Central memory CD4-positive, alpha-beta T cell (primary cell): Measurements from ENCODE around the gene ATF3.

Experiments
- DNase-seq: peaks from one replicate; pipeline ENCODE4 v3.0.0; 2022
- total RNA-seq, 3 experiments: gene quantifications; one replicate each; lab custom pipeline; 2026; lab: John Stamatoyannopoulos, UW

ATF3 gene, protein sequence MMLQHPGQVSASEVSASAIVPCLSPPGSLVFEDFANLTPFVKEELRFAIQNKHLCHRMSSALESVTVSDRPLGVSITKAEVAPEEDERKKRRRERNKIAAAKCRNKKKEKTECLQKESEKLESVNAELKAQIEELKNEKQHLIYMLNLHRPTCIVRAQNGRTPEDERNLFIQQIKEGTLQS
- total RNA-seq = 2.9 to 33.9 (median 27.6) reads per million in 3 experiments

DNA sequence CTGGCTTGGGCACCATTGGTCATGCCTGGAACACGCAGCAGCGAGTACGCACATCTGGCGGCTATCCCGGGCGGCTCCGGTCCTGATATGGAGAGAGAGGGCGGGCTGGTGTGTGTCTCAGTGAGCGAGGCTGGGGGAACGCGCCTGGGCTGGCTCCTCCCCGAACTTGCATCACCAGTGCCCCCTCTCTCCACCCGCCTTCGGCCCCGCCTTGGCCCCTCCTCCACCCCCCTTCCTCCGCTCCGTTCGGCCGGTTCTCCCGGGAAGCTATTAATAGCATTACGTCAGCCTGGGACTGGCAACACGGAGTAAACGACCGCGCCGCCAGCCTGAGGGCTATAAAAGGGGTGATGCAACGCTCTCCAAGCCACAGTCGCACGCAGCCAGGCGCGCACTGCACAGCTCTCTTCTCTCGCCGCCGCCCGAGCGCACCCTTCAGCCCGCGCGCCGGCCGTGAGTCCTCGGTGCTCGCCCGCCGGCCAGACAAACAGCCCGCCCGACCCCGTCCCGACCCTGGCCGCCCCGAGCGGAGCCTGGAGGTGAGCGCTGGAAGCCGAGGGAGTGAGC is at the start of gene ATF3:
ATF3 (plus strand) TSS at position 370 of the 567 bp plus-strand sequence. CDS start 6,261 bp downstream, outside the sequence.
- peak; percentile 56 for DNase-seq

GRCh38 chr1:212559929-212560328 is 48.6 kb upstream of the ATF3 start:
- no peak for DNase-seq

GRCh38 chr1:212560933-212561460 is 47.6 kb upstream of the ATF3 start:
- DNase-seq = no peak

GRCh38 chr1:212561501-212561931 is 47.0 kb upstream of the ATF3 start:
- no peak for DNase-seq

GRCh38 chr1:212562771-212563170 is 45.8 kb upstream of the ATF3 start:
- DNase-seq = no peak

DNA sequence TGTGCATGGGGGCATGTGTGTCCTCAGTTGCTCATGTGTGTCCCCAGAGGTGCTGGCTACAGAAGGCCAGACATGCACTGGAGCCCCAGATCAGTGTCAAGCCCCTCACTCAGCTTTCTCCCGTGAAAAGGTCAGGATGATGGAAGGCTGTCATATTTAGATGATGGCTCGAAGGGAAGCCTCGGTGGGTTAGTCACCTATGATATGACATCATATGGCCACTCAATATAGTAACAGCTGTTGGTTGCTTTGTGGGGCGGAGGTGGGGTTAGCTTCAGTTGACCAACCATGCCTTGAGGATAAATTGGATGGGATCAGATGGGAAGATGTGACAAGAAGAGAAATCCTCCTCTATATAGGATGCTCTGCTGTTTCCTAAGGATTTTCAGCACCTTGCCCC is 43.5 kb upstream of the ATF3 start:
- DNase-seq = no peak

GRCh38 chr1:212565571-212566305 is 42.8 kb upstream of the ATF3 start:
- DNase-seq = no peak

- peak; percentile 38 for DNase-seq
Measured at GRCh38 chr1:212566522-212567479, 41.8 kb upstream of the ATF3 start.

DNA sequence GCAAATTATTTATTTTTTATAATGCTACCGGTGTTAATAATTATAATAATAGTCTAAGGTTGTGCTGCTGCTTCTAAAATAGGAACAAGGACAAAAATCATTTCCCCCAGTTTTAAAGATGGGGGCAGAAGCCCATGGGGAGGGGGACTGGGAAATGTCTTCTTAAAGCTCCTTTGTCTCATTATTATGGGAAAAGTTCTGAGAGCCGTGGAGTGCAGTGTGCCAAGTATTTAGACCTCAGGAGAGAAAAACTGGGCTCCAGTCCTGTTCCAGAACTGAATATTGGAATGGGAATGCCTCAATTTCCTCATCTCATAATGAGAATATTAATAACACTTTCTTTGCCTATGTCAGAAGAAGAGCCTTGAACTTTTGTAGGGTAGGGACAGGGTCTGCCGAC is 40.9 kb upstream of the ATF3 start:
- DNase-seq = no peak

GRCh38 chr1:212568978-212569537 is 39.5 kb upstream of the ATF3 start:
- DNase-seq = no peak

- no peak for DNase-seq
Measured at GRCh38 chr1:212574732-212575131, 33.8 kb upstream of the ATF3 start.

DNA sequence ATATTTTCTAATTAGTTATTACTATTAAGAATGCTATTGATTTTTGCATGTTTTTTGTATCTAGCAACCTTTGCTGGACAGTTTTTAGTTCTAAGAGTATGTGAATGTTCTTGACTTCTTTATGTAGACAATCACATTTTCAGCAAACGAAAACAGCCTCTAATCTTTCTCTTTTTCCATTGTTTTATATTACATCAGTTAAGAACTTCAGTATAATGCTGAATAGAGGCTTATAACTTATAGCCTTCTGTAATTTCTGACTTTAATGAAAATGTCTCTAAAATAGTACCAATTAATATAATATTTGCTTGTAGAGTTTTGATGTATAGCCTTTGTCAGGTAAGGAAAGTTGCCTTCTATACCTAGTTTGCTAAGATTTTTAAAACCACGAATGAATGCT is 33.2 kb upstream of the ATF3 start:
- no peak for DNase-seq

- no peak for DNase-seq
Measured at GRCh38 chr1:212578041-212578440, 30.5 kb upstream of the ATF3 start.

DNA sequence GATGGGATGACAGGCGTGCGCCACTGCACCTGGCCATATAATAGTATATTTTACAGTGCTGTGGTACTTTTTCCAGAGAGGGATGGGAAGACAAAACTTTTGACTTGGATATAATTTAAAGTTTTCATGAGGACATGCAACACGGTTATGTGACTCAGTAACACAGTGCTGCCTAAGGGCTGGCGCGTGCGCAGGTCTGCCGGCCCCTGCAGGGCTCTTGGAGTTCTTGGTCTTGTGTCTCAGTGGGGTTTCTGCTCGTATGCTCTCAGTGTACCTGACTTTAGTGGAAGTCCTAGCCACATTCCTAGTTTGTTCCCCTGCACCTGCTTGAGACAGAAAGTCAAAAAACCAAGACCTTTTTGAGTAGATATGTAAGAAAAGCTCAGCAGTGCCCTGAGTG is 27.5 kb upstream of the ATF3 start:
- no peak for DNase-seq

GRCh38 chr1:212582291-212582690 is 26.3 kb upstream of the ATF3 start:
- DNase-seq = no peak

- DNase-seq = no peak
Measured at GRCh38 chr1:212582808-212583615, 25.5 kb upstream of the ATF3 start.

- DNase-seq = no peak
Measured at GRCh38 chr1:212583643-212584042, 24.9 kb upstream of the ATF3 start.

DNA sequence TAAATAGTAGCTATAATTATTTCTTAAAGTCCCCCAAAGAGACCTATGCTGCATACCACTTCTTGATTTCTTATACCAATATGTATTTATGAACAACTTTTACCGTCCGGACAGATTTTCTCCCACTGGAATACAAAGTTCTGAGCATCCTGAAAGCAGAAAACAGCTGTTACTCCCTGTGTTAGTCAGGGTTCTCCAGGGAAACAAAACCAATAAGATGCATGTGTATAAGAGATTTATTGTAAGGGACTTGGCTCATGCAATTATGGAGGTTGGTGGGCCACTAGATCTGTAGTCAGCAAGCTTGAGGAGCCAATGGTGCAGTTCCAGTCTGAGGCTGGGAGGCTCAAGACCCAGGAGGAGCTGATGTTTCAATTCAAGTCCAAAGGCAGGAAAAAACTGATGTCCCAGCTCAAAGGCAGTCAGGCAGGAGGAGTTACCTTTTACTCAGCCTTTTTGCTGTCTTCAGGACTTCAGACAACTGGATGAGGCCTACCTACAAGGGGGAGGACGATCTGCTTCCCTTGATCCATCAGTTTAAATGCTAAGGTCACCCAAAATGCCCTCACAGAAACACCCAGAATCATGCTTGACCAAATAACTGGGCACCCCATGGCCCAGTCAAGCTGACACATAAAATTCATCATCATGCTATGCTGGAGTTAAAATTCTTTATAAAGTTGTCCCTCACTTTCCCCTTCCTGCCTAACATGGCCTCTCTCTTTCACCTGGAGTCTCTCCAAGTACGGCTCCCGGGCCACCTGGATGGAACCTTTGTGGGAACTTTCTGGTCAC is 24.3 kb upstream of the ATF3 start:
- DNase-seq = no peak

DNA sequence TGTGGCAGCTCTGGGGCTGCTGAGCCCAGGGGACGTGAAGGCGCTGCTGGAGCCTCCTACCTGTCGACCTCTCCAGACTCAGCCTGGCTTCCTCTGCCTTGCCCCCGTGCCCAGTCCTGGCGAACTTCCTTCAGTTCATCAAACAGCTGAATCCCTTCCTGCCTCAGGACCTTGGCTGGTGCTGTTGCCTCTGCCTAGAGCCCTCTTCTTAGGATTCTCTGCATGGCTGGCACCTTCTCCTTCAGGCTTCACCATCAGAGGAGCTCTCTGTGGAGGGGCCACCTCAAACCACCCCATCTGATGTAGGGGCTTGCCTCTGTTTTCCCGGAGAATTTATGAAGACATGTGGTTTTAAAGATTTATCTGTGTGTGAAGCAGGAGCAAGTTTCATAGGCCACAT is 23.4 kb upstream of the ATF3 start:
- no peak for DNase-seq

DNA sequence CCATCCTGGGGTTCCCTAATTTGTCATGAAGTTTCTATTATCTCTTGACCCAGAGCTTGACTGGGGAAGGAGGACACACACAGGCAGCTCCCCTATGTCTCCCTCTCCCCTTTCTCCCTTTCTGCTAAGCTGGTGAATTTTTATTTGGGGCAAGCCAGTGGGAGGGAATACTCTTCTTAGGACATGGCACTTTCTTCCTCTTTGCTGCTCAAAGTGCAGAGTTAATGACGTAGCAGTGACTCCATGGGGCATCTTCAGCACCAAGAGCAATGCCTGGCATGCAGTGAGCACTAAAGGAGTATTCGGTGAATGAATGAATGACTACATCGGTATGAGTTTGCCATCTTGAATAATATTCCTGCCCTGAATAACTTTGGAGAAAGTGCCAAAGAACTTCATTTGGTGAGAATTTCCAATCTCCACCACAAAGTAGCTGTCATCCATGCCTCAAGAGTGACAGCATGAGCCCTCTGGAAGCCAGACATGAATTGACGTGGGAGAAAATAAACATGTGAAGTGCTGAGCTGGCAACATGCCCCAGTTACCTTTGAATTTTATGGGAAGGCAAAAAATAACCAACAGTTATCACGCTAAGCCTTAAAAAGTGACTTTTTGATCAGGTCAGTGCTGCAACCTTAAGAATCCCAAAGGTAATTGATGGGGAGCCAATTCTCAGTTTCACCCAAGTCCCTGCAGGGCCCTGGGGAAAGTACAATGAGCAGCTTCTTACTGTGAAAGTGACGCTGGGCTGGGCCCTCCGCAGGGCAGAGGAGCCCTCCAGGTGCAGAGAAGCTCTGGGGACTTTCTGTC is 22.1 kb upstream of the ATF3 start:
- DNase-seq = no peak
